Choroid plexus epithelial cell (primary cell): ENCODE measurements around the gene FNIP1.
"Not testable (repeated sequence)": the region's sequence is repeated elsewhere in the genome, so short reads cannot be mapped to it uniquely, and the experiment has no call there.

Source experiments
- DNase-seq: peaks from one replicate; pipeline ENCODE4 v3.0.0-alpha.2; 2010; ENCODE audit warnings: low read depth
- H3K4me3 ChIP-seq: 2 replicates; pipeline ENCODE4 v1.5.1; 2011; ENCODE audit warnings: low read depth, mild to moderate bottlenecking, control low read depth, low read length, moderate library complexity
- TF ChIP-seq, protein P1 (sequence below): conservative IDR thresholded peaks from 2 replicates; pipeline ENCODE4 v1.5.1; 2011; ENCODE audit warnings: low read depth, mild to moderate bottlenecking, control low read depth, inconsistent platforms, low read length, moderate library complexity

Gene FNIP1

DNA sequence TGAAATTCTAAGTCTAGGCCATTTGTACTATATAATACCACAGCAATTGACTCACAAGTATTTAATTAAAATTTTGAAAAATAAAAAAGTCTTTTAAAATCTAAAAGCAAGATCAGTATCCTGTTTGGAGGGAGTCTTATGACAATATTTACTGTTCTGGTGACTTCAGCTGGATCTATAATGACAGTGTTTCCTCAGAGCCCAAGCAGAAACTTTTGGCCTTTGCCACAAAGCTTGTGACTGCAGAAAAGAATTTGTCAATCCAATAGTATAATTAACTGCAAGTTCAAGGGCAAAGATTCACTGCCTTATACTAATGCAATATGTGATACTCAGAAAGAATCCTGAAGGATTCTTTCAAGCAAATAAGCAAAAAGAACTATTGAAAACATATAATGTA, 112.2 kb downstream of the FNIP1 start:
- no peak for DNase-seq
- TF ChIP-seq, protein P1, sequence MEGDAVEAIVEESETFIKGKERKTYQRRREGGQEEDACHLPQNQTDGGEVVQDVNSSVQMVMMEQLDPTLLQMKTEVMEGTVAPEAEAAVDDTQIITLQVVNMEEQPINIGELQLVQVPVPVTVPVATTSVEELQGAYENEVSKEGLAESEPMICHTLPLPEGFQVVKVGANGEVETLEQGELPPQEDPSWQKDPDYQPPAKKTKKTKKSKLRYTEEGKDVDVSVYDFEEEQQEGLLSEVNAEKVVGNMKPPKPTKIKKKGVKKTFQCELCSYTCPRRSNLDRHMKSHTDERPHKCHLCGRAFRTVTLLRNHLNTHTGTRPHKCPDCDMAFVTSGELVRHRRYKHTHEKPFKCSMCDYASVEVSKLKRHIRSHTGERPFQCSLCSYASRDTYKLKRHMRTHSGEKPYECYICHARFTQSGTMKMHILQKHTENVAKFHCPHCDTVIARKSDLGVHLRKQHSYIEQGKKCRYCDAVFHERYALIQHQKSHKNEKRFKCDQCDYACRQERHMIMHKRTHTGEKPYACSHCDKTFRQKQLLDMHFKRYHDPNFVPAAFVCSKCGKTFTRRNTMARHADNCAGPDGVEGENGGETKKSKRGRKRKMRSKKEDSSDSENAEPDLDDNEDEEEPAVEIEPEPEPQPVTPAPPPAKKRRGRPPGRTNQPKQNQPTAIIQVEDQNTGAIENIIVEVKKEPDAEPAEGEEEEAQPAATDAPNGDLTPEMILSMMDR, result no peak
- H3K4me3 ChIP-seq, result no peak overlapping the region

DNA sequence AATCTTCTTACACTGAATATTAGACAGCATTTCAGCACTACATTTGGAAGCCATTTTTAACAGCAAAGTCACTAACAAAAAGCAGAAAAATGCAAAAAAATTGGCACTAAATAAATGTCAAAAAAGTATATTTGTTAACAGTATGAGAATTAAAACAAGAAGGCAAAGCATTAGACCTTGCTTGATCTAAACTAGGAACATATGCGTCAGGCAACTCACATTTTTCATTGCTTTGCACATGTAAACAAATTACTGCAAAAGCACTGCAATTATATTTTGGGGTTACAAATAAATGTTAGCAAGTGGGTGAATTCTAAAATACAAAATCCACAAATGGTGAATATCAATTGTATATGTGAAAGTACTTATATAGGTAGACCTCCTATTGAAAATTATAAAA, 112.8 kb downstream of the FNIP1 start:
- H3K4me3 ChIP-seq, result no peak overlapping the region
- no peak for DNase-seq
- TF ChIP-seq, protein P1, result no peak

DNA sequence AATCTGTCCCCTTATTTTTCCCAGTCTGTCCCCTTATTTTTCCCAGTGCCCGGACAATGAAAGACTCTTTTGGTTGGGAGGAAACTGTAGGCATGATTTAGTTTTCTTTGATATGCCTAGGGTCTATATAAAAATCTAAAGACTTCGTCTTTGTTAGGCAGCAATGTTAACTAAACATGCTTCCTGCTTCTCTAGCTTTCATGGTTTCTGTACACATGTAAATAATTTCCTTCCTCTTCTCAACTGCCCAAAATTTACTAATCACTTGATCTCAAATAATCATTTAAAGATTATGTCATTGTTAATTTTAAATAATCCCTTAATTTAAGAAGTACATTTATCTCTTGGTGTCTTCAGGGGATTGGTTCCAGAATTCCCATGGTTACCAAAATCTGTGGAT, 114.0 kb downstream of the FNIP1 start:
- TF ChIP-seq, protein P1, result no peak
- no peak overlapping the region for H3K4me3 ChIP-seq
- DNase-seq, result no peak

DNA sequence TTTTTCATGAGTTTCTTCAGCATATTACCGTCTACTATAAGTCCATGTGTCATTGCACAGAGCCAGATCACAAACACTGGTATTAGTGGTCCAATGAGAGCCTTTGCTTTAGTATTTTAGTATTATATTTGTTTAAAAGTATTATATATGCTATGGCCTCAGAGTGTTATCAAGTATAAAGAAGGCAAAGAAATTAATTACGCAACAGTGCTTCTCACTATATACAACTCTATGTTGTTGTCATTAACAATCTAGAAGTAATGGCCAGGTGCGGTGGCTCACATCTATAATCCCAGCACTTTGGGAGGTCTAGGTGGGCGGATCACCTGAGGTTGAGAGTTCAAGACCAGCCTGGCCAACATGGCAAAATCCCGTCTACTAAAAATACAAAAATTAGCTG, 114.6 kb downstream of the FNIP1 start:
- TF ChIP-seq, protein P1, result no peak
- DNase-seq, result no peak
- H3K4me3 ChIP-seq, result no peak overlapping the region

DNA sequence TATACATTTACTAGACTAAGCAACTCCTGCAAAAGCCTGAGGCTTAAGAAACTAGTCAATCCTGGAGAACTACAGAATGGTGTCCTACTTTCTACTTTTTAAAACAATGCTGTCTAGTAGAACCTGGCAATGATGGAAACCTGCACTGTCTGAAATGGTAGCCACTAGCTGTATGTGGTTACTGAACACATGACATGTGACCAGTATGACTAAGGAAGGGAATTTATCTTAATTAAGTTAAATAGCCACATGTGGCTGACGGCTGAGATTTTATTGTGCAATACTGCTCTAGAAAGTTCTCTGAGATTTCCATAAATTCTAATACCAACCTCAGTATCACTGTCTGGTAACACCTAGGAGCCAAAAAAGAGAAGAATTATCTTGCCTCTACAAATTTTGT, 116.9 kb downstream of the FNIP1 start:
- peak; percentile 77 for DNase-seq
- TF ChIP-seq, protein P1, result no peak
- H3K4me3 ChIP-seq, result no peak overlapping the region

DNA sequence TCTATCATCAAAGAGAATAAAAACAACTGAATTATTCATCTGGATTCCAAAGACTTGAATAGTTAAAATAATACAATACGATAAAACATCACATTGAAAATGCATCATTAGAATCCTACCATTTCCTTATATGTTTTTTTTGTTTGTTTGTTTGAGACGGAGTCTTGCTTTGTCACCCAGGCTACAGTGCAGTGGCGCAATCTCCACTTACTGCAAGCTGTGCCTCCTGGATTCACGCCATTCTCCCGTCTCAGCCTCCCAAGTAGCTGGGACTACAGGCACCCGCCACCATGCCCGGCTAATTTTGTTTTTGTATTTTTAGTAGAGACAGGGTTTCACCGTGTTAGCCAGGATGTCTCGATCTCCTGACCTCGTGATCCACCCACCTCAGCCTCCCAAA, 118.5 kb downstream of the FNIP1 start:
- peak; percentile 36 for DNase-seq
- not testable (repeated sequence) for H3K4me3 ChIP-seq

DNA sequence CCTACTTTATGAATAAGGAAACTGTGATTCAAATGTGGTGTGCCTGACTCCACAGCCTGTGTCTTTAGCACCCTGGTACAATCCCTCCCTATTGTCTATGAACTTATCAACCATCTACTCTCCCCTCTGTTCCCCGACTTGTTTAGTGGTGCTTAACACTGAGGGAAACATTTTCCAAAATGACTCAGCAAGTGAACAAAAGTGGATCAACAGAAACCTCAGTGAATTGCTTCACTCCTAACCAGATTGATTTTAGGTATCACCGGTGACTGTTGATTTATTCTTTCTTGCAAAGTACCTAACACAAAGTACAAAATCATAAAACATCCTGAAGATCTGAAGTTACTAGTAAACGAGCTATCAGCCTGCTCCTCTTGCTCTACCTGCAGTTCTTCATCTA, 119.7 kb downstream of the FNIP1 start:
- no peak overlapping the region for H3K4me3 ChIP-seq
- TF ChIP-seq, protein P1, result no peak
- DNase-seq, result no peak

DNA sequence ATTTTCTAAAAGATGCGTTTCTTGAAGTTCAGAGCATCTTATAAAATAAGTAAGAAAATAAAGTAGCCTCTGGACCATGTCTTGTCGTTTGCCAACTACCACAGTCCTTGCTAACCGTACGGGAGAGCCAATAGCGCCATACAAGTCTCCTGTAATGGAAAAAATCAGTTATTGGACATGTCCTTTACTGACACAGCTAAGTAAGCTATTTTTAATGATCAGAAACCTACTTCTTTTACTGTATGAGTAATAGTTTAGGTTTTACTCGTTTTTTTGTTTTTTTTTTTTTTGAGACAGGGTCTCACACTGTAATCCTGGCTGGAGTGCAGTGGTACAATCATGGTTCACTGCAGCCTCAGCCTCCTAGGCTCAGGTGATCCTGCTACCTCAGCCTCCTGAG, 124.0 kb downstream of the FNIP1 start:
- H3K4me3 ChIP-seq, result no peak overlapping the region
- DNase-seq, result no peak
- TF ChIP-seq, protein P1, result no peak
